Large intestine (tissue), 3 donors: ENCODE data around the gene FAM180A. TPM values are rescaled to one million over a fixed set of nuclear protein-coding genes. Genes with fewer than 3 reads are reported as not detected.
"Not testable (repeated sequence)": the region's sequence is repeated elsewhere in the genome, so short reads cannot be mapped to it uniquely, and the experiment has no call there.

ENCODE experiments used
- DNase-seq, 2 donors: peaks; one replicate each; pipeline versions ENCODE4 v3.0.0 to v3.0.0-alpha.2; 2013
- H3K27ac ChIP-seq: one replicate; pipeline ENCODE4 v1.5.1; 2013; ENCODE audit warnings: low read length
- H3K27me3 ChIP-seq: 2 replicates; pipeline ENCODE4 v1.6.1; 2013; ENCODE audit warnings: low read length; ENCODE audit not compliant: control insufficient read depth, insufficient read depth
- H3K36me3 ChIP-seq: 2 replicates; pipeline ENCODE4 v1.6.1; 2013; ENCODE audit warnings: low read length; ENCODE audit not compliant: control insufficient read depth, insufficient read depth
- H3K4me1 ChIP-seq: one replicate; pipeline ENCODE4 v1.6.1; 2013; ENCODE audit warnings: low read length; ENCODE audit not compliant: control insufficient read depth, insufficient read depth
- H3K4me3 ChIP-seq: one replicate; pipeline ENCODE4 v1.5.1; 2013; ENCODE audit warnings: low read length
- H3K9me3 ChIP-seq: one replicate; pipeline ENCODE4 v1.6.1; 2013; ENCODE audit warnings: mild to moderate bottlenecking, low read depth, low read length, moderate library complexity; ENCODE audit not compliant: control insufficient read depth
- WGBS: methylation state at CpG from one replicate; pipeline ENCODE4 v1.1.5; 2013; ENCODE audit warnings: low lambda C conversion rate; ENCODE audit not compliant: insufficient coverage; 5-methylcytosine and 5-hydroxymethylcytosine counted together
- polyA plus RNA-seq: library from polyadenylated mRNA; unstranded; fragments of 120-200 nt; gene quantifications from one replicate; pipeline ENCODE4 v1.2.1, GENCODE V29; 2013

FAM180A gene
- polyA plus RNA-seq, 1 donor, result not detected

DNA sequence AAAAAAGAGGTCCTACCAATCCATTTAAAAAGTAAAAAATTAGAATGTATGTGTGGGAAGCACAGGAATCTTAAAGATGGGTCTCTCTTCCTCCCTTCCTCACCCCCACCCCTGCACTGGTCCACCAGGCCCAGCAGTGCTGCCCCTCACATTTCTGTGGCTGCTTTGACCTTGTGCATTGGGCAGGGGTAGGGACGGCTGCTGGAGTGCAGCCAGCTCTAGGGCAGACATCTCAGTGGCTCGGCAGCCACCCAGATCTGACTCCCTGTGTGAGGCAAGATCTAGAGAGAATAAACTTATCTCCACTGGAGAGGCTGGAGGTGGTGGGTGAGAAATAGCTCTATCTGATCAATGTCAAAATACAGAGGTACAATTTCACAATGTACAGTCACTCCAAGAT lies 6.7 kb downstream of the FAM180A start:
- Histone ChIP-seq H3K27me3 (peaks cover 4% of the 10 kb centered on the region), H3K4me1 (no peaks in the 10 kb centered on the region), H3K36me3 (no peaks in the 10 kb centered on the region), H3K9me3 (no peaks in the 10 kb centered on the region), H3K27ac (no peak overlapping the region), H3K4me3 (no peak overlapping the region)
- DNase-seq, result no peak
- no CpG with 5 or more reads among the region's 2 CpGs for WGBS

DNA sequence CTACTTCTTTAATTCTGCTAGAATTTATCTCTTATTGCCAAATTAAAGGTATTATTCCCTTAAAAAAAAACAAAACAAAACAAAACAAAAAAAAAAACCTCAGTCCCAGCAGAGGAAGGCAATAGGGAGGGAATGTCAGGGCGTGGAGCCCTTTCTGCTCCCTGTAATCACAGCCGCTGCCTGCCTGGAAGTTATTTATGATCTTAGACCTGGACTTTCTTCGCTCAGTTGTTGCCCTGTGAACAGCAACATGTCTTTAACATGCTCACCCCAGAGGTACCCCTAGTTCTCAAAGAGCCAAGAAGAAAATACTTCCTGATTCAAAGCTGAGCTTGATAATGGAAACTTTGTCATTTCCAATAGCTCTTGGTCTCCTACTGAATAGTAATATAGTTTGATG lies 7.7 kb downstream of the FAM180A start:
- H3K36me3 ChIP-seq, result no peaks in the 10 kb centered on the region
- no peak overlapping the region for H3K4me3 ChIP-seq
- peaks cover 4% of the 10 kb centered on the region for H3K27me3 ChIP-seq
- no peaks in the 10 kb centered on the region for H3K4me1 ChIP-seq
- no peak overlapping the region for H3K27ac ChIP-seq
- WGBS, result no CpG with 5 or more reads among the region's 3 CpGs
- DNase-seq, result peak; percentile 4 to 76
- no peaks in the 10 kb centered on the region for H3K9me3 ChIP-seq

DNA sequence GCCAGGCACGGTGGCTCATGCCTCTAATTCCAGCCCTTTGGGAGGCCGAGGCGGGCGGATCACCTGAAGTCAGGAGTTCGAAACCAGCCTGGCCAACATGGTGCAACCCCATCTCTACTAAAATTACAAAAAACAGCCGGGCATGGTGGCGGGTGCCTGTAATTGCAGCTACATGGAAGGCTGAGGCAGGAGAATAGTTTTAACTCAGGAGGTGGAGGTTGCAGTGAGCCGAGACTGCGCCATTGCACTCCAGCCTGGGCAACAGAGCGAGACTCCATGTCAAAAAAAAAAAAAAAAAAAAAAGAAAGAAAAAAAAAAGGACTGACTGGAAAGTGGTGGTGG lies 11.3 kb downstream of the FAM180A start:
- H3K4me1 ChIP-seq, DNase-seq, H3K36me3 ChIP-seq, H3K4me3 ChIP-seq, H3K27ac ChIP-seq, H3K9me3 ChIP-seq, H3K27me3 ChIP-seq: not testable (repeated sequence)
- no CpG with 5 or more reads among the region's 10 CpGs for WGBS

DNA sequence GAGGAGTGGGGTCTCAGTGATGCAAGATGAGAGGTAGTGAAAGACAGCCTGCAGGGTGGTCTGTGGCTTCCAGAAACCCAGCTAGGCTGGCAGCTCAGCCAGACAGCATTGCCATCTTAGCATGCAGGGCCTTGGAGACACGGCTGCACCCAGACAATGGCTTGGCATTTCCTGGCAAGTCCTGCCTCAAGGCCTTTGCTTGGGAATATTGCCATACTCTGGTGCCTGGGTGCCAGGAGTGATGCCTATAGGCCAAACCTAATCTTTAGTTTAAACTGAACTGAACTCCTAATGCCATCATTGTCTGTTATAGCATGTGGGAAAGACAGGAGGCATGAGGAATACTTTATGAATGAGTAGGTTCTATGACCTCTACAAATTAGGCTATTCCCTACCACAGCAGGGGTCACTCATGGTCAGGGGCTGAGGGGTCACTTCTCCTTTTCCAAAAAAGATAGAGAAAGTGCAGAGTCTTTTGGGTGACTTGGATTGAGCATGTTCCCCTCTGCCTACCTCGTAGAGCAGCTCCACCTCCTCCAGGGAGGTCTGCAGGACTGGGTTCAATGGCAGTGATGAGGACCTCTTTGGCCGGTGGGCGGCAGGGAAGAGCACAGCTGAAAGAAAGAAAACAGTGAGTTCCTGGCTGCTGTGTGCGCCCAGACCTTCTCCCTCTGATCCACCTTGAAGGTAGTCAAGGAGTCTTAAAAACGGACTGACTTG lies 11.9 kb downstream of the FAM180A start:
- Histone ChIP-seq H3K27ac (no peak overlapping the region), H3K9me3 (no peaks in the 10 kb centered on the region), H3K27me3 (peaks cover 3% of the 10 kb centered on the region), H3K4me3 (no peak overlapping the region), H3K36me3 (no peaks in the 10 kb centered on the region), H3K4me1 (no peaks in the 10 kb centered on the region)
- no peak for DNase-seq
- WGBS, result 80% methylated on average over 1 of the region's 6 CpGs

DNA sequence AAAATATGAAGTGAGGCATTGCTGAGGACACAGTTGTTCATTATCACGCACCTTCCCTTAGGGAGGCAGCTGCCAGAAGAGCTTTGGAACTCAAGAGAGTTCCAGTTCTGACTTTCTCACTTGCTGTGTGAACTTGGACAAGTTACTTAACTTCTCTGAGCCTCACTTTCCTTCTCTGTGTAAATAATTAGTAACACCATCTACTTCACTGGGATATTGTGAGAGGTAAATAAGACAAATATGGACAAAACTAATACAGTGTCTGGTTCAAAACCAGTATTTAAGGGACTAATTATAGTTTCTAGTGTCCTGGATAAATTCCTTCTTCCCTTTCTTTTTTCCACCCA lies 14.3 kb downstream of the FAM180A start:
- Histone ChIP-seq H3K27me3 (peaks cover 3% of the 10 kb centered on the region), H3K4me1 (no peaks in the 10 kb centered on the region), H3K27ac (no peak overlapping the region), H3K36me3 (no peaks in the 10 kb centered on the region), H3K9me3 (no peaks in the 10 kb centered on the region), H3K4me3 (no peak overlapping the region)
- no peak for DNase-seq
- WGBS, result no CpG with 5 or more reads among the region's 1 CpG

DNA sequence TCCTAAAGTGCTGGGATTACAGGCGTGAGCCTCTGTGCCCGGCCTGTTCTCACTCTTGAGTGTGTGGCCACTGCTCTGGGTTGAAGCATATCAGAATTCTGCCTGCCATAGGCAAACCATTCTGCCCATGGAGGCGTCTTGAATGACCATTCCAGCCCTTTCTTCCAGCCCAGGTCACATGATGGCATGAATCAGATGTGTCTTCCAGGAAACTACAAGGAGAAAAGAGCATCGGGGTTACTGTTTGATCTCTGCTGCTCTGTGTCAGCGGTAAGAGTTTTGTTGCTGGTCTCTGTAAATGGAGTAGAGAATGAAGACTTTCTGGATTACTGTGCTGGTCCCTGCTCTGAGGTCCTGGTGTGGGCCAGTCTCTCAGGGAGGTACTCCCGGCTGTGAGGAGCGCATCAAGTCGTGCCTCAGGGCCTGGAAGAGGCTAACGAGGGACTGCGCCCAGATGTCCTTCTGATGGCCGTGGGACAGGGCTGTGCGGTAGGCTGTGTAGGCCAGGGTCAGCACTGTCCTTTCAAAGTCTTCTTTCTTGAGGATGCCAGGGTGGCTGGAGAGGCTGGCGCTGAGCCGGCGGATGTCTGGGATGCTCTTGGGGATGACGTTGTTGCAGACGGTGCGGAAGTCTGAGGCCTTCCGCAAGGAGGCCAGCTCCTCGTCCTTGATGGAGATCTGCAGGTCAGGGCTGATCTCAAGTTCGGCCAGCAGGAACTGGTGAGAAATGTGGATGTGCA lies 14.8 kb downstream of the FAM180A start:
- Histone ChIP-seq H3K4me3 (no peak overlapping the region), H3K4me1 (no peaks in the 10 kb centered on the region), H3K36me3 (no peaks in the 10 kb centered on the region), H3K27me3 (peaks cover 3% of the 10 kb centered on the region), H3K27ac (no peak overlapping the region), H3K9me3 (no peaks in the 10 kb centered on the region)
- no peak for DNase-seq
- WGBS, result no CpG with 5 or more reads among the region's 21 CpGs

DNA sequence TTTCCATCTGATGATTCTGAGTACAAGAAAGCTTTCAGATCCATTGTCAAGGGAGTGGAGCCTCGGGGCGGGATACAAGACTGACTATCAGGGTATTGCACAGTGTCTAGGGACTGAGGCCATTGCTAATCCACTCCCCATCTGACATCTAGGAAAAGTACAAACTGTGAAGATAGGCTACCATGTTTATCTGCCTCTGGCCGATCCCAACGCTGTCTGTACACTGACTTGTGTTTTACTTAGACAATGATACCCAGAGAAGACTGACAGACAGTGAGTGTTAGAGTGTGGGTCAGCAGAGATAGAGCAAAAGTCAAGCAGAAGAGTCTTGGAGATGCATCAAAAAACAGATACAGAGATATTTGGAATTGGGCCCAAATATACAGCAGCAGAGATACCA lies 17.5 kb downstream of the FAM180A start:
- H3K27ac ChIP-seq, result no peak overlapping the region
- no peaks in the 10 kb centered on the region for H3K4me1 ChIP-seq
- H3K4me3 ChIP-seq, result no peak overlapping the region
- peaks cover 2% of the 10 kb centered on the region for H3K9me3 ChIP-seq
- H3K27me3 ChIP-seq, result peaks cover 3% of the 10 kb centered on the region
- WGBS, result no CpG with 5 or more reads among the region's 4 CpGs
- no peaks in the 10 kb centered on the region for H3K36me3 ChIP-seq
- DNase-seq, result no peak

DNA sequence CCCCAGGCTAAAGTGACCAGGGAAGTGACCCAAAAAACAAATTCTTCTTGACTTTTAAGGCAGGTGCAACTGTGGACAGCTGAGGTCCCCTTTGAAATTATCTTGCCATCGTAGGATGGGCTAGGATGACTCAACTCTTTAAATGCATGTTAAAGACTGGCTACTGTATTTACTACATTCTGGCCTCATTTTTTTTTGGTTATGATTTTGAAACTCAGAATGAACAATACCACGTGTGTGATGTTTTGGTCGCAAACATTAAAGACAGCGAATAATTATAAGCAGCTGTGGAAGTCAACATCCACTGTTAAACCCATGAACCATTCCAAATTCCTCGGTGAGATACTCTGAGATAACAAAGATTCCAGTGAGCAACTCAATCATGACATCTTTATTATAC lies 19.4 kb downstream of the FAM180A start:
- no peak for DNase-seq
- H3K36me3 ChIP-seq, result no peaks in the 10 kb centered on the region
- H3K4me3 ChIP-seq, result no peak overlapping the region
- H3K27me3 ChIP-seq, result peaks cover 6% of the 10 kb centered on the region
- peaks cover 2% of the 10 kb centered on the region for H3K9me3 ChIP-seq
- no CpG with 5 or more reads among the region's 5 CpGs for WGBS
- no peak overlapping the region for H3K27ac ChIP-seq
- no peaks in the 10 kb centered on the region for H3K4me1 ChIP-seq

DNA sequence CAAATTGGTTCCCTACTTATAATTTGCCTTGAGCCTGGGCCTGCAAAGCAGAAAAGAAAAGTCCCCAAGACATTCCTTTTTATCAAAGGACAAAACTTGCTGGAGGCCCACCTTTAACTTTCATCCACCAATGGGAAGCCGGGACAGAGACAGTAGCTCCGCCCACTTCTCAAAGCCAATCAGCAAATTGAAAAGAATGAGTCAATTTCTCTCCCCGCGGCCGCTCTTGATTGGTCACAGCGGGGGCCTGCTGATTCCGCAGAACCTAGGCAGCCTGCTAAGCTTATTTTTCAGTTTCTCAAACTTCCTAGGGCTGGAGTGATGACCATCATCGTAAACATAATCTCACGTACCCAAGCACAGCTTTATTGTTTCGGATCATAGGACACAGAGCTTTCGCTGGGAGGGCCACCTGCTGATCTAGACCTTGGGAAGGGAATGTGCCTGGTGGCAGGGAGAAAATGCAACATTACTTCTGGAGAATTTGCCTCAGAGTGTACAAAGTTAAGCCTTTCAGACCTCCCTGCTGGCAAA lies 20.4 kb downstream of the FAM180A start, which contains the start of gene SLC13A4:
Gene SLC13A4 (minus strand): TSS at position 51 of the 534 bp plus-strand sequence. CDS start 690 bp downstream, outside the sequence.
- Histone ChIP-seq H3K27ac (no peak within 1 kb of the TSS), H3K27me3 (peaks cover 6% of the 10 kb centered on the region), H3K36me3 (no peaks in the 10 kb centered on the region), H3K9me3 (peaks cover 2% of the 10 kb centered on the region), H3K4me3 (no peak within 1 kb of the TSS), H3K4me1 (no peaks in the 10 kb centered on the region)
- DNase-seq, result no peak
- WGBS, result no CpG with 5 or more reads among the region's 11 CpGs

DNA sequence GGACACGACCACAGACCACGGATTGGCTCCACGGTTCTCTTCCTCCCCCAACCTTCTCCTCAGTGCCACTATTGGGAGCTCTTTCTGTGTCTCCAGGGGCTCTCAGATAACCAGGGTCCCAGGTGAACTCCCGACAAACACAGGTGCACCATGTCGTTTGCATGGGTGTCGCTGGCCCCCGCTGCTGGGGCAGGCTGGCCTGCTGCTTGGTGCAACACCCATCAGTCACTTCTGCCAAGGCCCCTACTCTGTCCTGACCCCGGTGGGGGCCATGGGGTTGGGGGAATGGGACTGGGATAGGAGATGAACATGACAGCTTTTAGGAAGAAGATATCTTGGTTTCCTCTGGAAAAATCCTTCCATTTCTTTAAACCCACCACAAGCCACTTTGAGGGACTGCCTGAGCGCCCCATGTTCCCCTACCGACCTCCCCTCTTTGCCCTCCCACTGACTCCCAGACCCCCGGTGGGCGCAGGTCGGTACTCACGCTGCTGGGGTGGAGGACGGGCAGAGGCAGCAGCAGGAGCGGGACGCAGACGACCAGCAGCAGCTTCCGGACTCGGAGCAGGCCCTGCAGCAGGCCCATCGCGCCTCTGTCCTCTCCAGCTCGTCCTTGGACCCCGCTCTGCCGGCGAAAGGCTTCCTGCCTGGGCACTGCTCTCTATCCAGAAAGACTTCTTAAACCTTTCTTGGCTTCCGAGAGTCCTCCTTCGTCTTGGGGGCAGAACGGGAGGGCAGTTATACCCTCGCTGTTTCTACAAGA lies 21.5 kb downstream of the FAM180A start:
- no peak for DNase-seq
- WGBS, result no CpG with 5 or more reads among the region's 30 CpGs

More for the DNA sequence above, 21.5 kb downstream of the FAM180A start:
- Histone ChIP-seq H3K4me1 (no peaks in the 10 kb centered on the region), H3K36me3 (no peaks in the 10 kb centered on the region), H3K9me3 (peaks cover 2% of the 10 kb centered on the region), H3K27ac (no peak overlapping the region), H3K27me3 (peaks cover 6% of the 10 kb centered on the region), H3K4me3 (no peak overlapping the region)
